HEK293 (cell line): Measurements from ENCODE around the gene ARHGAP28.
"Not testable (repeated sequence)": the region's sequence is repeated elsewhere in the genome, so short reads cannot be mapped to it uniquely, and the experiment has no call there.

Experiments
- IKZF3 ChIP-seq: fragments of 450-650 bp; IDR thresholded peaks from 2 replicates; pipeline ENCODE4 v1.5.0; 2018; ENCODE audit warnings: missing biosample characterization, mild to moderate bottlenecking, missing genetic modification characterization, moderate library complexity
- ZBTB7A ChIP-seq: fragments of 450-650 bp; formaldehyde crosslinking; IDR thresholded peaks from 2 replicates; pipeline ENCODE4 v1.5.1; 2016; ENCODE audit warnings: low read depth, missing biosample characterization, missing genetic modification characterization
- ZNF530 ChIP-seq: fragments of 450-650 bp; formaldehyde crosslinking; IDR thresholded peaks from 2 replicates; pipeline ENCODE4 v1.5.1; 2016; ENCODE audit warnings: low read depth, missing biosample characterization, missing genetic modification characterization
- ZNF776 ChIP-seq: fragments of 450-650 bp; formaldehyde crosslinking; IDR thresholded peaks from 2 replicates; pipeline ENCODE4 v1.5.0; 2017; ENCODE audit warnings: missing biosample characterization, missing genetic modification characterization, borderline replicate concordance
- TF ChIP-seq, protein P1 (sequence below): fragments of 450-650 bp; formaldehyde crosslinking; IDR thresholded peaks from 2 replicates; pipeline ENCODE4 v1.5.1; 2016; ENCODE audit warnings: missing biosample characterization, missing genetic modification characterization
- TF ChIP-seq, protein P2 (sequence below): fragments of 450-650 bp; formaldehyde crosslinking; IDR thresholded peaks from 2 replicates; pipeline ENCODE4 v1.5.1; 2017; ENCODE audit warnings: missing biosample characterization, missing genetic modification characterization
- TF ChIP-seq, protein P3 (sequence below): fragments of 450-650 bp; formaldehyde crosslinking; IDR thresholded peaks from 2 replicates; pipeline ENCODE4 v1.5.1; 2016; ENCODE audit warnings: missing biosample characterization, missing genetic modification characterization, low read depth
- TF ChIP-seq, protein P4 (sequence below): fragments of 450-650 bp; formaldehyde crosslinking; IDR thresholded peaks from 2 replicates; pipeline ENCODE4 v1.5.1; 2017; ENCODE audit warnings: missing biosample characterization, missing genetic modification characterization
- TF ChIP-seq, protein P5 (sequence below): fragments of 450-650 bp; formaldehyde crosslinking; IDR thresholded peaks from 2 replicates; pipeline ENCODE4 v1.5.1; 2016; ENCODE audit warnings: missing biosample characterization, missing genetic modification characterization, low read depth

DNA sequence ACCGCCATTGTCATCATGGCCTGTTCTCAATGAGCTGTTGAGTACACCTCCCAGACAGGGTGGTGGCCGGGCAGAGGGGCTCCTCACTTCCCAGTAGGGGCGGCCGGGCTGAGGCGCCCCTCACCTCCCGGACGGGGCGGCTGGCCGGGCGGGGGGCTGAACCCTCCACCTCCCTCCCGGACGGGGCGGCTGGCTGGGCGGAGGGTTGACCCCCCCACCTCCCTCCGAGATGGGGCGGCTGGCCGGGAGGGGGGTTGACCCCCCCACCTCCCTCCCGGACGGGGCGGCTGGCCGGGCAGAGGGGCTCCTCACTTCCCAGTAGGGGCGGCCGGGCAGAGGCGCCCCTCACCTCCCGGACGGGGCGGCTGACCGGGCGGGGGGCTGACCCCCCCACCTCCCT lies 97.6 kb downstream of the ARHGAP28 start:
- TF ChIP-seq, protein P1, sequence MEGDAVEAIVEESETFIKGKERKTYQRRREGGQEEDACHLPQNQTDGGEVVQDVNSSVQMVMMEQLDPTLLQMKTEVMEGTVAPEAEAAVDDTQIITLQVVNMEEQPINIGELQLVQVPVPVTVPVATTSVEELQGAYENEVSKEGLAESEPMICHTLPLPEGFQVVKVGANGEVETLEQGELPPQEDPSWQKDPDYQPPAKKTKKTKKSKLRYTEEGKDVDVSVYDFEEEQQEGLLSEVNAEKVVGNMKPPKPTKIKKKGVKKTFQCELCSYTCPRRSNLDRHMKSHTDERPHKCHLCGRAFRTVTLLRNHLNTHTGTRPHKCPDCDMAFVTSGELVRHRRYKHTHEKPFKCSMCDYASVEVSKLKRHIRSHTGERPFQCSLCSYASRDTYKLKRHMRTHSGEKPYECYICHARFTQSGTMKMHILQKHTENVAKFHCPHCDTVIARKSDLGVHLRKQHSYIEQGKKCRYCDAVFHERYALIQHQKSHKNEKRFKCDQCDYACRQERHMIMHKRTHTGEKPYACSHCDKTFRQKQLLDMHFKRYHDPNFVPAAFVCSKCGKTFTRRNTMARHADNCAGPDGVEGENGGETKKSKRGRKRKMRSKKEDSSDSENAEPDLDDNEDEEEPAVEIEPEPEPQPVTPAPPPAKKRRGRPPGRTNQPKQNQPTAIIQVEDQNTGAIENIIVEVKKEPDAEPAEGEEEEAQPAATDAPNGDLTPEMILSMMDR (tag by site-specific recombination) = not testable (repeated sequence)
- TF ChIP-seq ZNF776, ZBTB7A, IKZF3, ZNF530 (tag by site-specific recombination): not testable (repeated sequence)
- TF ChIP-seq, protein P2, sequence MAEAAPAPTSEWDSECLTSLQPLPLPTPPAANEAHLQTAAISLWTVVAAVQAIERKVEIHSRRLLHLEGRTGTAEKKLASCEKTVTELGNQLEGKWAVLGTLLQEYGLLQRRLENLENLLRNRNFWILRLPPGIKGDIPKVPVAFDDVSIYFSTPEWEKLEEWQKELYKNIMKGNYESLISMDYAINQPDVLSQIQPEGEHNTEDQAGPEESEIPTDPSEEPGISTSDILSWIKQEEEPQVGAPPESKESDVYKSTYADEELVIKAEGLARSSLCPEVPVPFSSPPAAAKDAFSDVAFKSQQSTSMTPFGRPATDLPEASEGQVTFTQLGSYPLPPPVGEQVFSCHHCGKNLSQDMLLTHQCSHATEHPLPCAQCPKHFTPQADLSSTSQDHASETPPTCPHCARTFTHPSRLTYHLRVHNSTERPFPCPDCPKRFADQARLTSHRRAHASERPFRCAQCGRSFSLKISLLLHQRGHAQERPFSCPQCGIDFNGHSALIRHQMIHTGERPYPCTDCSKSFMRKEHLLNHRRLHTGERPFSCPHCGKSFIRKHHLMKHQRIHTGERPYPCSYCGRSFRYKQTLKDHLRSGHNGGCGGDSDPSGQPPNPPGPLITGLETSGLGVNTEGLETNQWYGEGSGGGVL (tag by site-specific recombination) = not testable (repeated sequence)
- TF ChIP-seq, protein P3, sequence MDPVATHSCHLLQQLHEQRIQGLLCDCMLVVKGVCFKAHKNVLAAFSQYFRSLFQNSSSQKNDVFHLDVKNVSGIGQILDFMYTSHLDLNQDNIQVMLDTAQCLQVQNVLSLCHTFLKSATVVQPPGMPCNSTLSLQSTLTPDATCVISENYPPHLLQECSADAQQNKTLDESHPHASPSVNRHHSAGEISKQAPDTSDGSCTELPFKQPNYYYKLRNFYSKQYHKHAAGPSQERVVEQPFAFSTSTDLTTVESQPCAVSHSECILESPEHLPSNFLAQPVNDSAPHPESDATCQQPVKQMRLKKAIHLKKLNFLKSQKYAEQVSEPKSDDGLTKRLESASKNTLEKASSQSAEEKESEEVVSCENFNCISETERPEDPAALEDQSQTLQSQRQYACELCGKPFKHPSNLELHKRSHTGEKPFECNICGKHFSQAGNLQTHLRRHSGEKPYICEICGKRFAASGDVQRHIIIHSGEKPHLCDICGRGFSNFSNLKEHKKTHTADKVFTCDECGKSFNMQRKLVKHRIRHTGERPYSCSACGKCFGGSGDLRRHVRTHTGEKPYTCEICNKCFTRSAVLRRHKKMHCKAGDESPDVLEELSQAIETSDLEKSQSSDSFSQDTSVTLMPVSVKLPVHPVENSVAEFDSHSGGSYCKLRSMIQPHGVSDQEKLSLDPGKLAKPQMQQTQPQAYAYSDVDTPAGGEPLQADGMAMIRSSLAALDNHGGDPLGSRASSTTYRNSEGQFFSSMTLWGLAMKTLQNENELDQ (tag by site-specific recombination) = not testable (repeated sequence)
- TF ChIP-seq, protein P4, sequence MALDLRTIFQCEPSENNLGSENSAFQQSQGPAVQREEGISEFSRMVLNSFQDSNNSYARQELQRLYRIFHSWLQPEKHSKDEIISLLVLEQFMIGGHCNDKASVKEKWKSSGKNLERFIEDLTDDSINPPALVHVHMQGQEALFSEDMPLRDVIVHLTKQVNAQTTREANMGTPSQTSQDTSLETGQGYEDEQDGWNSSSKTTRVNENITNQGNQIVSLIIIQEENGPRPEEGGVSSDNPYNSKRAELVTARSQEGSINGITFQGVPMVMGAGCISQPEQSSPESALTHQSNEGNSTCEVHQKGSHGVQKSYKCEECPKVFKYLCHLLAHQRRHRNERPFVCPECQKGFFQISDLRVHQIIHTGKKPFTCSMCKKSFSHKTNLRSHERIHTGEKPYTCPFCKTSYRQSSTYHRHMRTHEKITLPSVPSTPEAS (tag by site-specific recombination) = not testable (repeated sequence)
- TF ChIP-seq, protein P5, sequence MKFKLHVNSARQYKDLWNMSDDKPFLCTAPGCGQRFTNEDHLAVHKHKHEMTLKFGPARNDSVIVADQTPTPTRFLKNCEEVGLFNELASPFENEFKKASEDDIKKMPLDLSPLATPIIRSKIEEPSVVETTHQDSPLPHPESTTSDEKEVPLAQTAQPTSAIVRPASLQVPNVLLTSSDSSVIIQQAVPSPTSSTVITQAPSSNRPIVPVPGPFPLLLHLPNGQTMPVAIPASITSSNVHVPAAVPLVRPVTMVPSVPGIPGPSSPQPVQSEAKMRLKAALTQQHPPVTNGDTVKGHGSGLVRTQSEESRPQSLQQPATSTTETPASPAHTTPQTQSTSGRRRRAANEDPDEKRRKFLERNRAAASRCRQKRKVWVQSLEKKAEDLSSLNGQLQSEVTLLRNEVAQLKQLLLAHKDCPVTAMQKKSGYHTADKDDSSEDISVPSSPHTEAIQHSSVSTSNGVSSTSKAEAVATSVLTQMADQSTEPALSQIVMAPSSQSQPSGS = not testable (repeated sequence)
